Stomach (tissue), 4 donors: ENCODE results near the gene SULT6B1.

Source experiments
- CTCF ChIP-seq, 7 experiments: fragments of 450-650 bp in 4 of 7; fragments of 200-600 bp in 3 of 7; sonication (generic) in 3 of 7; IDR thresholded peaks; one replicate each; pipeline ENCODE4 v1.5.1; 2016 to 2019; ENCODE audit warnings: antibody characterized with exemption in 7 of 7, control low read depth in 2 of 7, mild to moderate bottlenecking in 1 of 7
- POLR2A ChIP-seq, 4 donors: fragments of 450-650 bp; IDR thresholded peaks; one replicate each; pipeline ENCODE4 v1.6.1; 2016; ENCODE audit warnings: antibody characterized with exemption in 4 of 4, control low read depth in 2 of 4, mild to moderate bottlenecking in 1 of 4, moderate library complexity in 1 of 4

- TF ChIP-seq CTCF (IDR thresholded peaks at IDR 0.05) (no peak), POLR2A (IDR thresholded peaks at IDR 0.05) (no peak)
Observed at GRCh38 chr2:37224063-37224462, 35.6 kb upstream of the SULT6B1 start.
